ENCODE data around the gene DHRS4L2.
"Not testable (repeated sequence)": the region's sequence is repeated elsewhere in the genome, so short reads cannot be mapped to it uniquely, and the experiment has no call there.

The DHRS4L2 gene

DNA sequence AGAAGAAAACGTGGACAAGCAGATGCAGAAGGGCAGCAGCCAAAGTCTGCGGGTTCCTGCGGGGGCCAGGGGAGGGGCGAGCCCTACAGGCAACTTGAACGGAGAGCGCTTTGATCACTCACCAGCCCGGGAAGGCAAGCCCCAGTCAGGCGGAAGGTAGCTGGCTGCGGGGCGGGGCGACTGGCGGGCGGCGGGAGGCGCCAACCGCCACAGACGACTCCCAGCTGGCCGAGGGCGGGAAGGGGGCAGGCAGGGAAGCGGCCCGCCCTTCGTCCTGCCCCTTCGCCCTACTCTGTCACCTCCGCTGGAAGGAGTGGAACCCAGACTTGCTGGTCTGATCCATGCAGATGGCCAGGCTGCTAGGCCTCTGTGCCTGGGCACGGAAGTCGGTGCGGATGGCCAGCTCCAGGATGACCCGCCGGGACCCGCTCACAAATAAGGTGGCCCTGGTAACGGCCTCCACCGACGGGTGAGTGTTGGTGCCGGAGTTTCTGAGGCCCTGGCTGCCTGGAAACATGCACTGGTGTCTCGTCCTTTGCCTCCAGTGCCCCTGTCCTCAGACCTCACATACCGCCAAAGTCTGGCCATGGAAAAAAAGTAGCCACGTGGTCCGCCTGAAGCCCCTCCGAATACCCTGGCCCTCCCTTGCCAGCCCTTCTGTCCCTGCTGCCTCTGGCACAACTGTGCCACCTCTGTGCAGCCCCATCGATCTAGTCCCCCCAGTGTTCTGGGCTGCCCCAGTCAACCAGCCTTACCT lies at the start of gene DHRS4L2:
TSS of gene DHRS4L2 (plus strand) at position 323 of the 757 bp plus-strand sequence. CDS start at position 342, 19 bp downstream.
- H3K27ac Mint-ChIP-seq: peak within 1 kb of the TSS; percentile 25
- not testable (repeated sequence) for H3K36me3 Mint-ChIP-seq (ENCODE audit: low read depth); H3K9me3 Mint-ChIP-seq; H3K27me3 Mint-ChIP-seq (ENCODE audit: low read depth, poor library complexity)
- H3K4me1 Mint-ChIP-seq: peaks cover 34% of the 10 kb centered on the region
- peak within 1 kb of the TSS; percentile 78 for H3K4me3 Mint-ChIP-seq
- DNase-seq: peak; percentile 87

DNA sequence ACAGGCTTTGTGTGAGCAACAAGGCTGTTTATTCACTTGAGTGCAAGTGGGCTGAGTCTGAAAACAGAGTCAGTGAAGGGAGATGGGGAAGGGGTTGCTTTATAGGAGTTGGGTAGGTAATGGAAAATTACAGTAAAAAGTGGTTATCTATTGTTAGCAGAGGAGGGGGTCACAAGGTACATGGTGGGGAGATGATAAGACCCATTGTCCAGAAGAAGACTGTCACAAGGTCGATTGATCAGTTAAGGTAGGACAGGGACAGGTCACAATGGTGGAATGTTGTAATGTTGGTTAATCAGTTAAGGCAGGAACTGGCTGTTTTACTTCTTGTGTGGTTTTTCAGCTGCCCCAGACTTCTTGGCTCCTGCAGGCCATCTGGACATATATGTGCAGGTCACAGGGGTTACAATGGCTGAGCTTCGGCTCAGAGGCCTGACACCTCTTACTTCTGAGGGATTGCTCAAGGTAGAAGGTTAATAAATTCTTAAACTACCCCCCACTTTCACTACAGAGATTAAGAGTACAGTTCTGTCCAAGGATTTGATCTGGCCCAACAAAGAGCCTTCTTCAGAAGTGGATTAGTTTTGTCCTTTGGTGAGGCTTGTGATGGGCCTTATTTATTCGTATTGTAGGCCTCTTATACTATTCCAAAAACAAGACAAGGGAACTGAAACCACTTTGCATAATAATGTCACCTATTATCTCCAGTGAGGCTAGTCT lies 49.0 kb upstream of the DHRS4L2 start:
- Mint-ChIP-seq H3K36me3 (ENCODE audit: low read depth) (peaks cover 47% of the 10 kb centered on the region), H3K9me3 (peaks cover 26% of the 10 kb centered on the region), H3K27me3 (ENCODE audit: low read depth, poor library complexity) (peaks cover 7% of the 10 kb centered on the region), H3K4me1 (peaks cover 16% of the 10 kb centered on the region), H3K4me3 (no peak overlapping the region), H3K27ac (peak overlapping the region; percentile 4)
- TF ChIP-seq, protein P1, sequence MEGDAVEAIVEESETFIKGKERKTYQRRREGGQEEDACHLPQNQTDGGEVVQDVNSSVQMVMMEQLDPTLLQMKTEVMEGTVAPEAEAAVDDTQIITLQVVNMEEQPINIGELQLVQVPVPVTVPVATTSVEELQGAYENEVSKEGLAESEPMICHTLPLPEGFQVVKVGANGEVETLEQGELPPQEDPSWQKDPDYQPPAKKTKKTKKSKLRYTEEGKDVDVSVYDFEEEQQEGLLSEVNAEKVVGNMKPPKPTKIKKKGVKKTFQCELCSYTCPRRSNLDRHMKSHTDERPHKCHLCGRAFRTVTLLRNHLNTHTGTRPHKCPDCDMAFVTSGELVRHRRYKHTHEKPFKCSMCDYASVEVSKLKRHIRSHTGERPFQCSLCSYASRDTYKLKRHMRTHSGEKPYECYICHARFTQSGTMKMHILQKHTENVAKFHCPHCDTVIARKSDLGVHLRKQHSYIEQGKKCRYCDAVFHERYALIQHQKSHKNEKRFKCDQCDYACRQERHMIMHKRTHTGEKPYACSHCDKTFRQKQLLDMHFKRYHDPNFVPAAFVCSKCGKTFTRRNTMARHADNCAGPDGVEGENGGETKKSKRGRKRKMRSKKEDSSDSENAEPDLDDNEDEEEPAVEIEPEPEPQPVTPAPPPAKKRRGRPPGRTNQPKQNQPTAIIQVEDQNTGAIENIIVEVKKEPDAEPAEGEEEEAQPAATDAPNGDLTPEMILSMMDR (IDR thresholded peaks at IDR 0.05): no peak
- DNase-seq: no peak

DNA sequence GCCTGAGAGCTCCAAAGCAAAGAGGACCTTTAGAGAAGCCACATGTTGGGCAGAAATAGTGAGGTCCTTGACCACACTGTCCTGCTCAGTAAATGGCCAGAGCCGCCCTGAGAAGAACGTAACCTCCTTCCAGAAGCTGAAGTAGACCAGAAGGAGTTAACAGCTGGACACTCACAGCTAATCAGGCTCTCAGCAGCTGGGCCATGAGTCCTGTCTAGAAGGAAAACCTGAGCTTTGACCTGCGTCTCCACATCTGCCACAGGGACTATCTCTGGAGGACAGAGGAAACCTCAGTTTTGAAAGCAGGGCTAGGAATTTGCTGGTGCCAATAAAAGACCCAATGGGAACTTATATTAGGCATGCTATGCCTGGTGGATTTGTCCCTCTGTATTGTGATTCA lies 47.5 kb upstream of the DHRS4L2 start:
- Mint-ChIP-seq H3K9me3 (peaks cover 39% of the 10 kb centered on the region), H3K36me3 (ENCODE audit: low read depth) (peaks cover 47% of the 10 kb centered on the region), H3K27me3 (ENCODE audit: low read depth, poor library complexity) (peaks cover 7% of the 10 kb centered on the region), H3K4me1 (peaks cover 13% of the 10 kb centered on the region), H3K4me3 (no peak overlapping the region), H3K27ac (no peak overlapping the region)
- TF ChIP-seq, protein P1 (IDR thresholded peaks at IDR 0.05): no peak
- no peak for DNase-seq

DNA sequence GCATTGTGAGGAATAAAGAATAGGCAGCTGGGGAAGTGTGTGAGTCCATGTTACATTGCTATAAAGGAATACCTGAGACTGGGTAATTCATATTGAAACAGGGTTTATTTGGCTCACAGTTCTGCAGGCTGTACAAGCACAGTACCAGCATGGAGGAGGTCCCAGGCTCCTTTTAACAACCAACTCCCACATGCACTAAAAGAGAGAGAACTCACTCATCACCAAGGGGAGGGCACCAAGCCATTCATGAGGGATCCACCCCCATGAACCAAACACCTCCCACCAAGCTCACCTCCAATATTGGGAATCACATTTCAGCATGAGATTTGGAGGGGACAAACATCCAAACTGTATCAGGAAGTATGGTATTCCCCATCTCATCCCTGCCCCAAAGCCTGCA lies 47.1 kb upstream of the DHRS4L2 start:
- TF ChIP-seq, protein P1 (IDR thresholded peaks at IDR 0.05): no peak
- Mint-ChIP-seq H3K4me1 (peaks cover 13% of the 10 kb centered on the region), H3K9me3 (peaks cover 43% of the 10 kb centered on the region), H3K36me3 (ENCODE audit: low read depth) (peaks cover 47% of the 10 kb centered on the region), H3K4me3 (no peak overlapping the region), H3K27me3 (ENCODE audit: low read depth, poor library complexity) (peaks cover 11% of the 10 kb centered on the region), H3K27ac (no peak overlapping the region)
- DNase-seq: no peak

DNA sequence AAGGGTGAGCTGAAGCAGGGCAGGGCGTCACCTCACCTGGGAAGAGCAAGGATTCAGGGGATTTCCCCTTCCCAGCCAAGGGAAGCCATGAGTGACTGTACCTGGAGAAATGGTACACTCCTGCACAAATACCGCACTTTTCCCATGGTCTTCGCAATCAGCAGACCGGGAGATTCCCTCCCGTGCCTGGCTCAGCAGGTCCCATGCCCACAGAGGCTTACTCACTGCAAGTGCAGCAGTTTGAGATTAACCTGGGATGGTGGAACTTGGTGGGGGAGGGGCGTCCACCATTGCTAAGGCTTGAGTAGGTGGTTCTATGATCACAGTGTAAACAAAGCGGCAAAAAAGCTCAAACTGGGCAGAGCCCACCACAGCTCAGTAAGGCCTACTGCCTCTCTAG lies 46.1 kb upstream of the DHRS4L2 start:
- H3K27me3 Mint-ChIP-seq (ENCODE audit: low read depth, poor library complexity): peaks cover 11% of the 10 kb centered on the region
- no peak overlapping the region for H3K4me3 Mint-ChIP-seq
- H3K4me1 Mint-ChIP-seq: peaks cover 6% of the 10 kb centered on the region
- H3K9me3 Mint-ChIP-seq: peaks cover 53% of the 10 kb centered on the region
- no peak for DNase-seq
- TF ChIP-seq, protein P1 (IDR thresholded peaks at IDR 0.05): no peak
- H3K27ac Mint-ChIP-seq: no peak overlapping the region
- H3K36me3 Mint-ChIP-seq (ENCODE audit: low read depth): peaks cover 47% of the 10 kb centered on the region

DNA sequence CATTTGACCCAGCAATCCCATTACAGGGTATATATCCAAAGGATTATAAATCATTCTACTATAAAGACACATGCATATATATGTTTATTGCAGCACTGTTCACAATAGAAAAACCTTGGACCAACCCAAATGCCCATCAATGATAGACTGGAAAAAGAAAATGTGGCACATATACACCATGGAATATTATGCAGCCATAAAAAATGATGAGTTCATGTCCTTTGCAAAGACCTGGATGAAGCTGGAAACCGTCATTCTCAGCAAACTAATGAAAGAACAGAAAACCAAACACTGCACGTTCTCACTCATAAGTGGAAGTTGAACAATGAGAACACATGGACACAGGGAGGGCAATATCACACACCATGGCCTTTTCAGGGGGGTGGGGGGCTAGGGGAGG lies 39.7 kb upstream of the DHRS4L2 start:
- H3K27me3 Mint-ChIP-seq (ENCODE audit: low read depth, poor library complexity); DNase-seq; H3K4me3 Mint-ChIP-seq; H3K27ac Mint-ChIP-seq: not testable (repeated sequence)
- Mint-ChIP-seq H3K36me3 (ENCODE audit: low read depth) (peaks cover 40% of the 10 kb centered on the region), H3K9me3 (peaks cover 76% of the 10 kb centered on the region), H3K4me1 (peaks cover 23% of the 10 kb centered on the region)
